Suprapubic skin (tissue), 2 donors: ENCODE measurements around the gene UBXN10.

Source experiments
- EP300 ChIP-seq: sonication (generic); formaldehyde crosslinking; IDR thresholded peaks from one replicate; pipeline ENCODE4 v1.6.1; 2017; ENCODE audit warnings: antibody characterized with exemption
- POLR2A ChIP-seq, 2 donors: fragments of 450-650 bp; IDR thresholded peaks; one replicate each; pipeline ENCODE4 v1.6.1; 2017; ENCODE audit warnings: antibody characterized with exemption in 2 of 2, mild to moderate bottlenecking in 2 of 2, moderate library complexity in 2 of 2

- no peak for TF ChIP-seq EP300
- TF ChIP-seq POLR2A (IDR thresholded peaks at IDR 0.05), result no peak
Observed at GRCh38 chr1:20188455-20188817, 2.5 kb downstream of the UBXN10 start.
